T47D (cell line): ENCODE measurements around the gene VBP1.
"Not testable (repeated sequence)": the region's sequence is repeated elsewhere in the genome, so short reads cannot be mapped to it uniquely, and the experiment has no call there.

Source experiments
- DNase-seq, 2 experiments: peaks; one replicate each; pipeline versions ENCODE4 v3.0.0 to v3.0.0-alpha.2; 2011 to 2012; ENCODE audit warnings: low read depth in 1 of 2, low spot score in 1 of 2
- JUND ChIP-seq: IDR thresholded peaks from 2 replicates; pipeline ENCODE4 v1.6.1; 2012; ENCODE audit warnings: low read depth
- in situ Hi-C: cut with HindIII; loops from 2 replicates; pipeline ENCODE4 v1.10.0; 2016; ENCODE audit warnings: low sequenced_read_pairs, low pct_unique_long_range_greater_than_20kb

VBP1 gene, protein sequence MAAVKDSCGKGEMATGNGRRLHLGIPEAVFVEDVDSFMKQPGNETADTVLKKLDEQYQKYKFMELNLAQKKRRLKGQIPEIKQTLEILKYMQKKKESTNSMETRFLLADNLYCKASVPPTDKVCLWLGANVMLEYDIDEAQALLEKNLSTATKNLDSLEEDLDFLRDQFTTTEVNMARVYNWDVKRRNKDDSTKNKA

DNA sequence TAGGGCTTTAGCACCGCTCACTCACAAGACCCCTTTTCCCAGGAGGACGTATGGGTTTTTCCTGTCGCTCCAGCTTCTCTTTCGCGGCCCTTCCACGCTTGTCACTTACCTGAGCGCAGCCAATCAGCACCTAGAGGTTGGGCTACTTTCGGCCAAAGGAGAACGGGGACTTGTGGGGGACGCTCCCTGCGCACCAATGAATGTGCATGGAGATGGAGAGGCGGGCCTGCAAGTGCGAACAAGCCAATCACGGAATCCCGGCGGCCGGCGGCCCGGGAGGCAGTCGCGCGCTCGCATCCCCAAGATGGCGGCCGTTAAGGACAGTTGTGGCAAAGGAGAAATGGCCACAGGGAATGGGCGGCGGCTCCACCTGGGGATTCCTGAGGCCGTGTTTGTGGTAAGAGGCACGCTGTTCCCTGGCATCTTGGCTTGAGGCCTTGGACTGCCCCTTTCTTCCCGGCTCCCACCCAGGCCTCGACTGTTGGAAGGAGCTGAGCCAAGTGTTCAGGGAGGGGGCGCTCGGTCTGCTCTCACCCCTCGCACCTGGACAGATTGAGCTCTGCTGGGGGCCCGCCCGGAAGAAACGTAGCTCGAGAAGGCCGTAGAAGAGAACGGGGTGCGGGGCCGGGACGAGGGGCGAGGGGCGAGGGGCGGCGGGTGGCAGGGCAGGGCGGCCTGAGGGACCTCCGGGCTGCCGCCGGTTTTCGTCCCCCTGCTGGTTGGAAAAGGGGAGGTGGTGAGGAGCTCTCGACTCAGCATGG is at the start of gene VBP1:
Gene VBP1, plus strand, starts transcription at position 282 of the 761 bp plus-strand sequence. Its CDS starts 23 bp downstream, at position 305.
- in situ Hi-C loops, result no loop called here
- TF ChIP-seq JUND, result no peak
- DNase-seq, result peak; percentile 84 to 94

DNA sequence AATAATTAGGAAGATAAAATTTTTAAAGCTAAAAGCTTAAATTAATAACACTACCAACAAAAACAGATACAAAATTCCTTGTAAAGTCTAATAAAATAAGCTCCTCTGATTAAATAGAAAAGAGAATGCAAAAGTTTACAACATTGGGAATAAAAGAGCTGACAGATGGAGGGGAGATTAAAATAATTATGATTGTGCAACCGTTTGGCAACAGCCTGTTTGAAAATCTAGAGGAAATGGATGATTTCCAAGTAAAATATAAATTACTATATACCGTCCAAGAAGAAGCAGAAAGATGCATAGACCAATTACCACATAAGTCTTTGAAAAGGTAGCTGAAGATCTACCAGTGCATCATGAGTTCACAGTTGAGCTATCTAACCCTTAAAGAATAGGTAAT is 46.4 kb upstream of the VBP1 start:
- no peak for DNase-seq
- in situ Hi-C loops, result no loop called here
- no peak for TF ChIP-seq JUND

DNA sequence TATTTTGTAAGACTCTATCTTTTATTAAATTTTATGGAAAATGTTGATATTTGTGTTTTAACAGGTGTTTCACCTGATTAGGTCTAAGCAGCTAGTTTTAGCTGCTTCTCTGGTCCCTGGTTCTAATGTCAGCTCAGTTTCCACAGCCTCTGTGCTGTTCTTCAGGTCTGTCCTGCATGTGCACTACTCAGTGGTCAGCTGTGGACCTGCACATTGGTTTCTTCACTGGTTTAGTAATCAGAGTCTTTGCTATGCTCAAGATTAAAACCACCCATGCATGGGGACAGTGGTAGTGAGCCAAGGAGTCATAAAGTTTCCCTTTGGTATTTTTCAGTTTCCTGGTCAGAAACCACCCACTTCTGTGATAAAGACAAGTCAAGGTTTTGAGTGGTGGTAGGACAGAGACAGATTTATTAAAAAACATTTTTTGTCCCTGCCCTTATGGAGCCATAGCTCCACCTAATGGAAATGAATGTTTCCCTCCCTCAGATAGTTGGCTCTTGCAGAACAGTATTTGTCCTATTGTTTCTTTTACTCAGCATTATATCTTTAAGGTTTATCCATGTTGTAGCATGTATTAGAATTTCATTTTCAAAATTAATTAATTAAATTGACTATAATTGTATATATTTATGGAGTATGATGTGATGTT is 36.8 kb upstream of the VBP1 start:
- peak in 1 of 2 experiments; percentile 20 for DNase-seq
- in situ Hi-C loops, result no loop called here
- no peak for TF ChIP-seq JUND

DNA sequence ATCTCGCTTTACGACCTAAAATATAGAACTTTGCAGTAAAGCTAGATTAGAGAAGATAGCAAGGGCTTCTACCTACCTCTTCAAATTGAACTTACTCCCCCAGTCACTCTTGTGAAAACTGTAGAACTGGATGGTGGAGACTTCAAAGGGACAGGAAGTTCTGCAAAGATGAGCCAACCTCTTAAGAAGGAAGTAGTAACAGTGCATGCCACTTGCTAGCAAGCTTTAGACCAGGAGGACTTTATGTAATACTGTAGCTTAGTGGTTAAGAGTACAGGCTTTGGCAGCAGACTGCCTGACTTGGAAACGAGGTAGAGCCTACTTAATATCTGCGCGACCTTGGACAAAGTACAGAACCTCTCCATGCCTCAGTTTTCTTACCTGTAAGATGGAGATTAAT is 27.5 kb upstream of the VBP1 start:
- DNase-seq, result no peak
- in situ Hi-C loops, result no loop called here

DNA sequence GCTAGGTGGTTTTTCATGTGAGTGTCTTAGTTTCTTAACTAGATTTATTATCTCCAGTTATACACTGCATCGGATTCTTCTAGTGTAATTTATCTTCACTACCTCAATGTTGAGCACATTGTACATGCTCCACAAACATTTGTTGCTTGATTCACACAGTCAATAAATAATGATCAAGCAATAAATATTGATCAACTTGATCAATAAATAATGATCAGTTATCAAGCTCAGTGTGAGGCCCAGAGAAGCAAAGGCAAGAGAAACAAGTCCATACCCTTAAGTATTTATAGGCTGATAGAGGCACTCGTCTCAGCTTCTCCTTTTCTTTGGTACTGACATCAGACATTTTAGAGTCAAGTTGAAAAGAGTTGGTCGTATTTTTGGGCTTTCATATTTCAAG is 5.1 kb upstream of the VBP1 start:
- no peak for TF ChIP-seq JUND
- in situ Hi-C loops, result no loop called here
- DNase-seq, result no peak

More for the DNA sequence above, 27.5 kb upstream of the VBP1 start:
- TF ChIP-seq JUND, result no peak

DNA sequence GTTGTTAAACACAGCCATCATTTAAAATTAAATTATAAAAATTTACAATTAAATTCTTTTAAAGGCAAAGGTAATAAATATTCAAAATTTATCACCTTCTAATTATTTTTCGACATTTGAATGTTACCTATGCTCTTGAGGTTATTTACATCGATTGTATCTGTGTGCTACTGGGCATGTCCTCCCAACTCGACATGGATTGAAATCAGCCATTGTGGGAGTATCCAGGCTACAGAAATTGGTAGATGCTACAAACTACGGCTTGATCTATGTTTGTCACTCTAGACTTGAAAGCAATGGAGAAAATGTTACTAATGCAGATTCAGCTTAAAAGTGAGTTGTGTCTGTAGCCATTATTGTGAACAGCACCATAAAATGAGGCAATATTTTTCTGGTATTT is 2.5 kb upstream of the VBP1 start:
- TF ChIP-seq JUND, result no peak
- no peak for DNase-seq
- in situ Hi-C loops, result no loop called here

DNA sequence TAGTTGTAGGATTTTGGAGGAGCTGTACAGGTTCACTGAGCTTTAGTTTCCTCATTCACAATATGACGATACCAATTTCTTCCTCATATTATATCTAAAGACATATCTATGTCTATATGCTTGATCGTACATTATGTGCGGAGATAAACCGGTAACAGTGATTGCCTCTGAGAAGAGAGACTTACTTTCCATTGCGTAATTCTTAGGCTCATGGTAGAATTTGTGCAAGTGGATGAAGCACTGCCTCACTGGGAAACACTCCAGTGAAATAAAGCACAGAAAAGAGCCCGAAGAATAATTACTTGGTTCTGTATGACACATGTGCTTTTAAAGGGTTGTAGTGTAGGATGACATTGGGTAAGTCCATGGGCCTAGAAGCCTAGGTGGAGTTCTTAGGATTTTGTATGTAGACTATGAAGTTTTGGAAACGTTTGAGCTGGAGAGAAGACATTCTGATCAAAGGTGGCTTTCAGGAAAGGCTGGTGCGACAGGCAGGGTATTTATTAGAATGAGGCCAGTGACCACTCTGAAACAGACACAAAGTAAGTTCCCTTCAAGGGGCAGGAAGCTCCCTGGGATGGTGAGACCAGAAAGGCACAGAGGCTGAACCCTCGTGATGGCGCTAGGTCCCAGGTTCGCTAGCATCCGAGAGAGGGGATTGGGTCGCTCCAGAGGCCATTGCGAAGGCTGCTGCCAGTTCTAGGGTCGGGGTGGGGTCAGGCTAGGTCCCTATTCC is 649 bp upstream of the VBP1 start:
- DNase-seq, result no peak
- in situ Hi-C loops, result no loop called here

DNA sequence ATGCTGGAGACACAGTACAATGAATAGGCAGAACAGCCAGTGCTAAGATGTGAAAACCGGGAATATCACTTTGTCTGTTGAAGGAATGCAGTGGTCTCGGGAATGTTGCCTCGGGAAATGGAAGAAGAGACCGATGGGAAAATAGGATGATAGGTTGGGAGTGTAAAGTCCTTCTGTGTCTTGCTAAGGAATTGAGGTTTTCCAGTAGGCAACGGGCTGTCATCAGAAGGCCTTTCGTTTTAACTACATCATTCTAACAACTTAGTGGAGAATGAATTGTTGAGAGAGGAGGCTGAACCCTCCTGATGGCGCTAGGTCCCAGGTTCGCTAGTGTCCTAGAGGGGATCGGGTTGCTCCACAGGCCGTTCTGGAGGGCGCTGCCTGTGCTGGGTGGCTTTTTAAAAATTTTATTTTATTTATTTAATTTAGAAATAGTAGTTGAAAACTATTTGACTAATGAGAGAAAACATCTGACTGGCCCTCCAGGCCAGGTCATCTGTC is 730 bp downstream of the VBP1 start:
- no peak for DNase-seq
- TF ChIP-seq JUND, result no peak
- in situ Hi-C loops, result no loop called here

More for the DNA sequence above, 649 bp upstream of the VBP1 start:
- no peak for TF ChIP-seq JUND

DNA sequence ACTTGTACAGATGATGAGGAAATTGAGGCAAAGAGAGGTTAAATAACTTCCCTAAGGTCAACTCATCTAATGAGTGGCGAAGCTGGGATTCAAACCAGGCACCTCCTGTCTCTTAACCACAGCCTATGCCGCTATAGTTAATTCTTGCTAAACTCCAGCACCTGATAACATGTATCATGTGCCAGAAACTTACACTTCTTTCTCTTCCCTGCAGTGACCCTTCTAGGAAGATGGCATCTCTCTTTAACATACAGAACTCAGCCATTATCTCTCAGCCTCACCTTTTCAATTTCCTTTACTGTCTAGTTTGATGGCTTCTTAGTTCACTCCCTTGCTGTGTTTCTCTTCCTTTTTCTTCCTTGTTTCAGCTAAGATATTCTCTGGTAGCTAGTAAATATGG is 2.5 kb downstream of the VBP1 start:
- TF ChIP-seq JUND, result no peak
- in situ Hi-C loops, result no loop called here
- DNase-seq, result no peak

DNA sequence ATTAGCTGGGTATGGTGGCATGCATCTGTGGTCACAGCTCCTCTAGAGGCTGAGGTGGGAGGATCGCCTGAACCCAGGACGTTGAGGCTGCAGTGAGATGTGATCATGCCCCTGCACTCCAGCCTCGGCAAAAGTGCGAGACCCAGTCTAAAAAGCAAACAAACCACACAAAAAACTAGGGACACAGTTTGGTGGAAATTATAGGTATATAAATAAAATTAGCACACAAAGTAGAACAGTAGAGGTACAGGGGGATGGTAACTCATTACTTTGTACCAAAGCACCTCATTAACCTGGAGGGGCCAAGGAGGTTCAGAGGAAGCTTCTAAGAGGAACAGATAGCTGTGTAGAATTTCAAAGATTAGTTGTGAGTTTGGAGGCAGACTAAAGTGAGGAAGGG is 5.1 kb downstream of the VBP1 start:
- TF ChIP-seq JUND, result no peak
- in situ Hi-C loops, result no loop called here
- no peak for DNase-seq

DNA sequence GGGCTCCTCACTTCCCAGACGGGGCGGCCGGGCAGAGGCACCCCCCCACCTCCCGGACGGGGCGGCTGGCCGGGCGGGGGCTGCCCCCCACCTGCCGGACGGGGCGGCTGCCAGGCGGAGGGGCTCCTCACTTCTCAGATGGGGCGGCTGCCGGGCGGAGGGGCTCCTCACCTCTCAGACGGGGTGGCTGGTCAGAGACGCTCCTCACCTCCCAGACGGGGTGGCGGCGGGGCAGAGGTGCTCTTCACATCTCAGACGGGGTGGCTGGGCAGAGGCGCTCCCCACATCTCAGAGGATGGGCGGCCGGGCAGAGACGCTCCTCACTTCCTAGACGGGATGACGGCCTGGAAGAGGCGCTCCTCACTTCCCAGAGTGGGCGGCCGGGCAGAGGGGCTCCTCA is 7.5 kb downstream of the VBP1 start:
- in situ Hi-C loops, DNase-seq: not testable (repeated sequence)

DNA sequence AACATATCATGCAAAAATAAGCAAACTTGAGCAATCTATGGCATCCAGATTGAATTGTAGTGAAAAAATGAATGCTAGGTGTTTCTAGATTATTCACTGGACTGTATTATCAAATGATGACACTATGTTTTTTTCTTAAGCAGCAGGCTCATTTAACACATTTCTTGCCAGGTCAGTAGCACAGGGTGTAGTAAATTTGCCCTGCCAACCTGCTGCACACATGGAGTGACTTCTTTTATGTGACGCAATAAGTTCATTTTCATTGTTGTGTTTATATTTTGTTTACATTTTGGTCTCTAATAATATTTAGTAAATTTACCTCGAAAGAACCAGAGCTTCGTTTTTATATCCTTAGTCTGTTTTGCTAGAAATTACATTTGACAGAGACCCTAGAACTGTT is 9.5 kb downstream of the VBP1 start:
- no peak for DNase-seq
- no peak for TF ChIP-seq JUND
- in situ Hi-C loops, result no loop called here
